ENCODE data around the gene TRMT112. TPM values are rescaled to one million over a fixed set of nuclear protein-coding genes. Genes with fewer than 3 reads are reported as not detected.

Gene TRMT112
- total RNA-seq, 2 donors from 2014 or later = 110 to 151 TPM

GRCh38 chr11:64357446-64357845 lies 40.1 kb upstream of the TRMT112 start:
- Histone ChIP-seq H3K27me3 (no peaks in the 10 kb centered on the region), H3K9me3 (no peaks in the 10 kb centered on the region), H3K27ac (peak overlapping the region in 1 of 2 donors; percentile 88), H3K4me1 (peaks cover 0 to 57% of the 10 kb centered on the region in 2 donors), H3K4me3 (no peak overlapping the region), H3K36me3 (peaks cover 17% of the 10 kb centered on the region)
- DNase-seq (ENCODE audit: low spot score) = no peak
- TF ChIP-seq CTCF (IDR thresholded peaks at IDR 0.05) = no peak

- no peak for DNase-seq (ENCODE audit: low spot score)
- H3K27me3 ChIP-seq = no peaks in the 10 kb centered on the region
- H3K27ac ChIP-seq = peak overlapping the region in 1 of 2 donors; percentile 70
- no peaks in the 10 kb centered on the region for H3K9me3 ChIP-seq
- H3K4me1 ChIP-seq = peaks cover 0 to 57% of the 10 kb centered on the region in 2 donors
- peak in 1 of 2 donors; percentile 21 for TF ChIP-seq CTCF (IDR thresholded peaks at IDR 0.05)
- peaks cover 10% of the 10 kb centered on the region for H3K36me3 ChIP-seq
- H3K4me3 ChIP-seq = no peak overlapping the region
These were observed 39.4 kb upstream of the TRMT112 start for GRCh38 chr11:64356498-64357411.

- TF ChIP-seq CTCF (IDR thresholded peaks at IDR 0.05) = peak; percentile 57 to 82
- Histone ChIP-seq H3K9me3 (no peaks in the 10 kb centered on the region), H3K4me3 (peak overlapping the region; percentile 18 to 41), H3K36me3 (no peaks in the 10 kb centered on the region), H3K27me3 (no peaks in the 10 kb centered on the region), H3K27ac (peak overlapping the region; percentile 70 to 78), H3K4me1 (peaks cover 0 to 53% of the 10 kb centered on the region in 2 donors)
- peak; percentile 86 for DNase-seq (ENCODE audit: low spot score)
These were observed 38.0 kb upstream of the TRMT112 start for GRCh38 chr11:64355078-64355940.

- H3K4me3 ChIP-seq = no peak overlapping the region
- DNase-seq (ENCODE audit: low spot score) = no peak
- peaks cover 0 to 41% of the 10 kb centered on the region in 2 donors for H3K4me1 ChIP-seq
- H3K9me3 ChIP-seq = no peaks in the 10 kb centered on the region
- H3K27ac ChIP-seq = no peak overlapping the region
- no peak for TF ChIP-seq CTCF (IDR thresholded peaks at IDR 0.05)
- no peaks in the 10 kb centered on the region for H3K27me3 ChIP-seq
- H3K36me3 ChIP-seq = no peaks in the 10 kb centered on the region
These were observed 36.6 kb upstream of the TRMT112 start for GRCh38 chr11:64353715-64354506.

GRCh38 chr11:64352995-64353714 lies 35.8 kb upstream of the TRMT112 start:
- Histone ChIP-seq H3K4me3 (no peak overlapping the region), H3K9me3 (no peaks in the 10 kb centered on the region), H3K4me1 (peaks cover 0 to 35% of the 10 kb centered on the region in 2 donors), H3K27me3 (no peaks in the 10 kb centered on the region), H3K27ac (no peak overlapping the region), H3K36me3 (no peaks in the 10 kb centered on the region)
- DNase-seq (ENCODE audit: low spot score) = no peak
- no peak for TF ChIP-seq CTCF (IDR thresholded peaks at IDR 0.05)
